Hepatocyte (in vitro differentiated cells): ENCODE data around the gene LMF1. TPM values are rescaled to one million over a fixed set of nuclear protein-coding genes. Genes with fewer than 3 reads are reported as not detected.

ENCODE experiments used
- DNase-seq: peaks from one replicate; pipeline ENCODE4 v3.0.0-alpha.2; 2016; ENCODE audit warnings: low spot score
- H2AFZ ChIP-seq: fragments of 200-600 bp; sonication (generic); 2 replicates; pipeline ENCODE4 v1.6.0; 2016; ENCODE audit warnings: antibody characterized with exemption, mild to moderate bottlenecking
- H3K27ac ChIP-seq: fragments of 200-600 bp; sonication (generic); 2 replicates; pipeline ENCODE4 v1.5.1; 2016; ENCODE audit warnings: mild to moderate bottlenecking
- H3K27me3 ChIP-seq: fragments of 200-600 bp; sonication (generic); 2 replicates; pipeline ENCODE4 v1.6.1; 2016
- H3K36me3 ChIP-seq: fragments of 200-600 bp; sonication (generic); replicated peaks from 2 replicates; pipeline ENCODE4 v1.5.1; 2016; ENCODE audit warnings: low read depth; ENCODE audit not compliant: insufficient read depth
- H3K4me1 ChIP-seq: fragments of 200-600 bp; sonication (generic); 2 replicates; pipeline ENCODE4 v1.5.1; 2016; ENCODE audit warnings: mild to moderate bottlenecking, moderate library complexity; ENCODE audit not compliant: insufficient read depth
- H3K4me2 ChIP-seq: fragments of 200-600 bp; sonication (generic); 2 replicates; pipeline ENCODE4 v1.6.0; 2016
- H3K4me3 ChIP-seq: fragments of 200-600 bp; sonication (generic); 2 replicates; pipeline ENCODE4 v1.5.1; 2016; ENCODE audit warnings: mild to moderate bottlenecking
- H3K79me2 ChIP-seq: fragments of 200-600 bp; sonication (generic); 2 replicates; pipeline ENCODE4 v1.6.0; 2017; ENCODE audit warnings: mild to moderate bottlenecking
- H3K9me2 ChIP-seq: fragments of 200-600 bp; sonication (generic); replicated peaks from 2 replicates; pipeline ENCODE4 v1.6.0; 2017; ENCODE audit warnings: mild to moderate bottlenecking; ENCODE audit not compliant: insufficient read depth
- H3K9me3 ChIP-seq: fragments of 200-600 bp; sonication (generic); 2 replicates; pipeline ENCODE4 v1.5.1; 2016; ENCODE audit warnings: low read depth, mild to moderate bottlenecking
- H4K20me1 ChIP-seq: fragments of 200-600 bp; sonication (generic); 2 replicates; pipeline ENCODE4 v1.6.0; 2016; ENCODE audit warnings: mild to moderate bottlenecking; ENCODE audit not compliant: insufficient read depth, poor library complexity, severe bottlenecking
- EZH2 ChIP-seq: fragments of 200-600 bp; sonication (generic); IDR thresholded peaks from 2 replicates; pipeline ENCODE4 v1.6.1; 2016; ENCODE audit warnings: antibody characterized with exemption, mild to moderate bottlenecking, borderline replicate concordance
- EZH2phosphoT487 ChIP-seq: fragments of 200-600 bp; sonication (generic); IDR thresholded peaks from one replicate; pipeline ENCODE4 v1.6.1; 2018; ENCODE audit warnings: antibody characterized with exemption, mild to moderate bottlenecking, low read depth, moderate library complexity; ENCODE audit not compliant: unreplicated experiment, severe bottlenecking
- WGBS: methylation state at CpG from one replicate; pipeline ENCODE4 v1.1.6; 2016; ENCODE audit warnings: low lambda C conversion rate; ENCODE audit errors: missing lambda C conversion rate; 5-methylcytosine and 5-hydroxymethylcytosine counted together
- polyA plus RNA-seq: library from polyadenylated mRNA; unstranded; fragments of >200 nt; fragmentation: Nextera tagmentation; extraction: Ambion mirVana; gene quantifications from 2 replicates; pipeline ENCODE4 v1.2.1, GENCODE V29; 2016
- total RNA-seq: library from RNA; depleted of rRNA; stranded (reverse); fragments of >200 nt; gene quantifications from 2 replicates; pipeline ENCODE4 v1.2.3, GENCODE V29; 2014
- TF ChIP-seq, protein P1 (sequence below): fragments of 200-600 bp; sonication (generic); IDR thresholded peaks from 2 replicates; pipeline ENCODE4 v1.5.1; 2016; ENCODE audit warnings: antibody characterized with exemption, mild to moderate bottlenecking; ENCODE audit not compliant: poor library complexity

The LMF1 gene
- total and polyA plus RNA-seq, 2 experiments from 2014 or later, result 27.2 to 34.3 TPM

DNA sequence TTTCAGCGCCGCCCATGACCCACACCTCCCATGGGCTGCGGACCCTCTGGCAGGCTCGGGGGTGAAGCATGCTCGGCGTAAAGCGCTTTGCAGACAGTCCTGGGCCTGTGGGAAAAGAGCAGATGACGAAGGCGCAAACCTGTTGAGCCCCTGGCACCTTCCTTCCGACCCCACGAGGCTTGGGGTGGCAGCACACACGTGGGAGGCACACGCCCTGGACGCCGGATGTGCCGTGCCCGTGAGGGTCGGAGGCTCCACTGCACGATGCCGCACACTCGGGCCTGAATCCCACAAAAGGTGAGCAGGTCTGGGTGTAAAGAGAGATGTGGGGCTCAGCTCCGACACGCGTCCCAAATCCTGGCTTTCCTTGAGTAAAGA lies 71.1 kb downstream of the LMF1 start:
- H3K4me3 ChIP-seq, result no peak overlapping the region
- H3K4me1 ChIP-seq, result no peaks in the 10 kb centered on the region
- H3K36me3 ChIP-seq, result no peaks in the 10 kb centered on the region
- H3K27ac ChIP-seq, result no peak overlapping the region
- no peaks in the 10 kb centered on the region for H4K20me1 ChIP-seq
- no peaks in the 10 kb centered on the region for H3K9me3 ChIP-seq
- H3K79me2 ChIP-seq, result no peaks in the 10 kb centered on the region
- WGBS, result 97% methylated on average over 23 of the region's 24 CpGs
- DNase-seq, result no peak
- H2AFZ ChIP-seq, result no peak overlapping the region
- H3K9me2 ChIP-seq, result no peaks in the 10 kb centered on the region
- no peak overlapping the region for H3K4me2 ChIP-seq
- TF ChIP-seq EZH2, result no peak
- no peak for TF ChIP-seq EZH2phosphoT487
- TF ChIP-seq, protein P1, sequence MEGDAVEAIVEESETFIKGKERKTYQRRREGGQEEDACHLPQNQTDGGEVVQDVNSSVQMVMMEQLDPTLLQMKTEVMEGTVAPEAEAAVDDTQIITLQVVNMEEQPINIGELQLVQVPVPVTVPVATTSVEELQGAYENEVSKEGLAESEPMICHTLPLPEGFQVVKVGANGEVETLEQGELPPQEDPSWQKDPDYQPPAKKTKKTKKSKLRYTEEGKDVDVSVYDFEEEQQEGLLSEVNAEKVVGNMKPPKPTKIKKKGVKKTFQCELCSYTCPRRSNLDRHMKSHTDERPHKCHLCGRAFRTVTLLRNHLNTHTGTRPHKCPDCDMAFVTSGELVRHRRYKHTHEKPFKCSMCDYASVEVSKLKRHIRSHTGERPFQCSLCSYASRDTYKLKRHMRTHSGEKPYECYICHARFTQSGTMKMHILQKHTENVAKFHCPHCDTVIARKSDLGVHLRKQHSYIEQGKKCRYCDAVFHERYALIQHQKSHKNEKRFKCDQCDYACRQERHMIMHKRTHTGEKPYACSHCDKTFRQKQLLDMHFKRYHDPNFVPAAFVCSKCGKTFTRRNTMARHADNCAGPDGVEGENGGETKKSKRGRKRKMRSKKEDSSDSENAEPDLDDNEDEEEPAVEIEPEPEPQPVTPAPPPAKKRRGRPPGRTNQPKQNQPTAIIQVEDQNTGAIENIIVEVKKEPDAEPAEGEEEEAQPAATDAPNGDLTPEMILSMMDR, result no peak
- no peaks in the 10 kb centered on the region for H3K27me3 ChIP-seq

DNA sequence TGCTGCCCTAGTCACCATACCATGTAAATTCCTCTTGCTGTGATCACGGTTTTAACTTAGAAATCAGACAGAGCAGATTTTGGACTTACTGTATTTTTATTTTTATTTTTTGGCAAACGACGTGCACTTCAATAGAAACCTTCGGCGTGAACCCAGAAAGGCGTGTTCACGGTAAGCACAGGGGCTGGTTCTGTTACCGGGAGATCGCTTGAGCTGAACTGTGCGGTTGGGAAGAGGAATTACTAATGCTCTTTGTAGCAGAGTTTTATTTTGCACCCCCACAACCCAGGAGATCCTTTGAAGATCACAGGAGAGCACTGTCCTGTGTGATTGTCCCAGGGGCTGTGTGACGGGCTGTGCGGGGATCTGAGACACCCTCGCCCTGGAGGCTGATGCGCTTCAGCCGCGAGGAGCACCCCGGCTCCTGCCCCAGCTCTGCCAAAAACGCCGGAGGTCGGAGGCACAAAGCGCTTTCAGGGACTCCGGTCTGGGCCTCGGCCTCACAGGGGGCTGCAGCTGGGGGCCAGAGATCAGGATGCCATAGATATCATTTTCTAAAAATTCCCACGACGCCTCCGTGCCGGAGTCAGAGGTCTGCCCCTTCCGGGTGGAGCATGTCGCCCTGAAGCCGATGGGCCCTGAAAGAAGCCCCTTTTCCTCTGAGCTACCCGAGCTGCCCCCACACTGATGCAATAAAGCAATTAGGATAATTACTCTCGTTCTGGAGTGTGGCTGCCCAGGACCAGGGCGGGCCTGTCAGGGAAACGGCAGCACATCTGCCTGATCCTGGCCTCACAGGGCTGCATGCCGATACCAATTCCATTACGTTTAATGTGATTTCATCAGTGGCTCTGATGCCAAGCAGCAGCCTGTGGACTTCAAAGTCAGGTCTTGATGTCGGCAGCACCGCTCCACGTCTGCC lies 71.8 kb downstream of the LMF1 start:
- DNase-seq, result no peak
- Histone ChIP-seq H3K36me3 (no peaks in the 10 kb centered on the region), H3K79me2 (no peaks in the 10 kb centered on the region), H3K9me3 (no peaks in the 10 kb centered on the region), H3K4me3 (no peak overlapping the region), H4K20me1 (no peaks in the 10 kb centered on the region), H3K27ac (no peak overlapping the region), H3K9me2 (no peaks in the 10 kb centered on the region), H2AFZ (no peak overlapping the region), H3K4me1 (no peaks in the 10 kb centered on the region), H3K4me2 (no peak overlapping the region), H3K27me3 (no peaks in the 10 kb centered on the region)
- TF ChIP-seq EZH2, result no peak
- TF ChIP-seq, protein P1, result no peak
- no peak for TF ChIP-seq EZH2phosphoT487
- 83% methylated on average over 39 of the region's 39 CpGs for WGBS

DNA sequence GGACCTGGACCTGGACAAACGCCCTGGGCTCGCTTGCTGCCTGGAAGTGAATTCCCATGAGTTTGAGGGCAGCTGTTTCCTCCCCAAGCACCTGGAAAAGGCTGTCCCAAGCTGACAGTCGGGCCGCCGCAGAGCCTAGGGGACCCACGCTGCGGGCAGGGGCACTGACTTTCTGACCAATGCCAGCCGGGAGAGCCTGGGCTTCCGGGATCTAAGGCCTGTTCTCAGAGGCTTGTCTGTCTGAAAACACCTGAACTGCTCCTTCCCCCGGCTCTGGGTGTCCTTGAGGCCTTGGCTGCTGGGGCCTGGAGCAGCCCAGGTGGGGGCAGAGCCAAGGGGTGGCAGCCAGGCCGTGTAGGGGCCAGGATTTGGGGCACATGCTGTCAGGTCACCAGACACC lies 72.6 kb downstream of the LMF1 start:
- TF ChIP-seq EZH2 (no peak), EZH2phosphoT487 (no peak)
- TF ChIP-seq, protein P1, result no peak
- no peaks in the 10 kb centered on the region for H3K4me1 ChIP-seq
- 96% methylated on average over 11 of the region's 11 CpGs for WGBS
- H3K27ac ChIP-seq, result no peak overlapping the region
- no peaks in the 10 kb centered on the region for H3K9me3 ChIP-seq
- no peaks in the 10 kb centered on the region for H3K36me3 ChIP-seq
- H3K9me2 ChIP-seq, result no peaks in the 10 kb centered on the region
- H3K4me2 ChIP-seq, result no peak overlapping the region
- no peaks in the 10 kb centered on the region for H3K27me3 ChIP-seq
- H3K4me3 ChIP-seq, result no peak overlapping the region
- no peak overlapping the region for H2AFZ ChIP-seq
- DNase-seq, result no peak
- no peaks in the 10 kb centered on the region for H3K79me2 ChIP-seq
- H4K20me1 ChIP-seq, result no peaks in the 10 kb centered on the region
